IPS-20b (cell line): ENCODE results near the gene RASGRF2.

Experiments
- H3K27ac ChIP-seq: one replicate; pipeline ENCODE4 v1.5.1; 2013; ENCODE audit warnings: low read length
- H3K27me3 ChIP-seq: 2 replicates; pipeline ENCODE4 v1.6.1; 2013; ENCODE audit warnings: mild to moderate bottlenecking, low read length, inconsistent platforms; ENCODE audit not compliant: insufficient read depth
- H3K36me3 ChIP-seq: 2 replicates; pipeline ENCODE4 v1.6.1; 2013; ENCODE audit warnings: low read depth, mild to moderate bottlenecking, inconsistent platforms, low read length, moderate library complexity; ENCODE audit not compliant: insufficient read depth
- H3K4me1 ChIP-seq: 2 replicates; pipeline ENCODE4 v1.6.1; 2013; ENCODE audit warnings: mild to moderate bottlenecking, control low read depth, inconsistent platforms, low read length, moderate library complexity; ENCODE audit not compliant: insufficient read depth
- H3K4me3 ChIP-seq: 2 replicates; pipeline ENCODE4 v1.5.1; 2013; ENCODE audit warnings: mild to moderate bottlenecking, low read length, inconsistent platforms
- H3K9ac ChIP-seq: 2 replicates; pipeline ENCODE4 v1.6.1; 2013; ENCODE audit warnings: low read depth, mild to moderate bottlenecking, inconsistent platforms, low read length, moderate library complexity
- H3K9me3 ChIP-seq: 2 replicates; pipeline ENCODE4 v1.6.1; 2013; ENCODE audit warnings: mild to moderate bottlenecking, low read depth, low read length, inconsistent platforms; ENCODE audit not compliant: insufficient read depth

The RASGRF2 gene

DNA sequence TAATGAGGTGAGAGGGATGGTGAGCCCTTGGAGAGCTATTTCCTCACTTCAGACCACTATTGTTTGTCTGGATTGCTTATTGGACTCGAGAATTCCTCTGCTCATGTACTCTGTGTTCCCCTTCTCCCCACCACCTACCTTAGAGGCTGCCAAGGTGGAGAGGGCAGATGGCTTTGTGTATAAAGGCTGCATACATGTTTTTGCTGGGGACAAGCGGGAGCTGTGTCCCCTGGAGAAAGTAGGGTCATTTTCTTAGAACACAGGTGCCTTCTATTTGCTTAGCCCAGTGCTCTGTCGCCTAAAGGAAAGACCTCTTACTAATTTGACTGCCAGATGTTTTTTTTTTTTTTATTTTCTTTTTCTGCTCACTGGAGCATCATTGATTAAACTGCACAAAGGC lies 29.7 kb downstream of the RASGRF2 start:
- Histone ChIP-seq H3K9me3 (no peaks in the 10 kb centered on the region), H3K9ac (no peak overlapping the region), H3K4me3 (no peak overlapping the region)

DNA sequence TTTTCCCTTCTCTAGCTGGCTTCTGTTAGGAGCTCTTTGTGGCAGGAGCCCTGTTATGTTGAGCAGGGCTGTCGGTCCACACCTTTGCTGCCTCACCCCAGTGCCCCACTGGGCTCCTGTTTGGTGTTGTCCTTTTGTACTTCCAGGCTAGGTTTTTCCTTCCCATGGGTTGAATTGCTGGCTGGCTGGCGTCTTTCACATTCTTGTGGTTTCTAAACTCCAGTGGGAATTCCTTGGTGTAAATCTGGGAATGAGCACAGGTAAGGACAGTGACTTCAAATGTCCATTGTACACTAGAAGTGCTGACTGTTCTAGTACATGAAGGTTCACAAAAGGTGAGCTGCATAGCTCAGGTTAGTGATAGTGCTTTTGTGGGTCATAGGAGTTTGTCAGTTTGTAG lies 30.4 kb downstream of the RASGRF2 start:
- no peak overlapping the region for H3K27ac ChIP-seq
- H3K9me3 ChIP-seq, result no peaks in the 10 kb centered on the region
- H3K4me1 ChIP-seq, result peaks cover 25% of the 10 kb centered on the region
- H3K9ac ChIP-seq, result no peak overlapping the region
- no peaks in the 10 kb centered on the region for H3K27me3 ChIP-seq
- H3K36me3 ChIP-seq, result no peaks in the 10 kb centered on the region
- no peak overlapping the region for H3K4me3 ChIP-seq

More for the DNA sequence above, 29.7 kb downstream of the RASGRF2 start:
- peaks cover 25% of the 10 kb centered on the region for H3K4me1 ChIP-seq
- H3K27ac ChIP-seq, result no peak overlapping the region
- no peaks in the 10 kb centered on the region for H3K27me3 ChIP-seq
- no peaks in the 10 kb centered on the region for H3K36me3 ChIP-seq

GRCh38 chr5:80990971-80991370 lies 30.8 kb downstream of the RASGRF2 start:
- no peak overlapping the region for H3K27ac ChIP-seq
- no peak overlapping the region for H3K4me3 ChIP-seq
- no peaks in the 10 kb centered on the region for H3K9me3 ChIP-seq
- H3K9ac ChIP-seq, result no peak overlapping the region
- H3K27me3 ChIP-seq, result no peaks in the 10 kb centered on the region
- H3K36me3 ChIP-seq, result no peaks in the 10 kb centered on the region
- H3K4me1 ChIP-seq, result peaks cover 25% of the 10 kb centered on the region

DNA sequence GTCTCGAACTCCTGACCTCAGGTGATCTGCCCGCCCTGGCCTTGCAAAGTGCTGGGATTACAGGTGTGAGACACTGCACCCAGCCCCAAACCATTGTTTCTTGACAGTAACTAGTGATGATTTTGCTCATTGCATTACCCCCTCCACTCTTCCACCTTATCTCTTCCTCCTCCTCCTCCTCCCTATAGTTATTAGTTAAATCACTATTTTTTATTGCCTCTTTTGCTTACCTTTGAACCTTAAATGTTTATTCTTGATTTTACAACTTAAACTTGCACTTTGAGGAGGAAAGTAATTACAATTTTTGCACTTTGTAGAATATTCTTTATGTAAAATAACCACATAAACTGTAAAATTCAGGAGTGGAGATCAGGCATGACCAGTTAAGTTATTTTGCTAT lies 35.7 kb downstream of the RASGRF2 start:
- no peak overlapping the region for H3K27ac ChIP-seq
- H3K4me1 ChIP-seq, result peaks cover 8% of the 10 kb centered on the region
- H3K9me3 ChIP-seq, result no peaks in the 10 kb centered on the region
- no peaks in the 10 kb centered on the region for H3K27me3 ChIP-seq
- no peak overlapping the region for H3K4me3 ChIP-seq
- H3K36me3 ChIP-seq, result no peaks in the 10 kb centered on the region
- H3K9ac ChIP-seq, result no peak overlapping the region

DNA sequence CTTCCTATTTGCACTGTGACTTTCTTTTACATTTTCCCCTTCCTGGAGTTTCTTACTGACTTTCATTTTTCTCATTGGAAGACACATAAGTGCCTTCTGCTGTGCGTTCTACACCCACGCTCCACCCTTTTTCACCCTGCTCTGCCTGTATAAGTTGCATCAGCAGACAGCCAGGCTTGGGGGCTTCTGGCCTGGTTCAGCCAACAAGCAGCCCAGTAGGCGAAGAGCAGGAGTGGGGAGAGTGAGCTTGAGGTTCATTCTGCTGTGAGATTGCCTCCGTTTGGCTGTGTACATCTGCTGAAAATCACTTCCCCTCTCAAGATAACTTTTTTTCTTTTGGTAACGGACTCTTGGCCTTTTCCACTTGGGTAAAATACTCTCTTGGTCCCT lies 38.4 kb downstream of the RASGRF2 start:
- no peaks in the 10 kb centered on the region for H3K36me3 ChIP-seq
- H3K4me3 ChIP-seq, result no peak overlapping the region
- H3K4me1 ChIP-seq, result no peaks in the 10 kb centered on the region
- no peaks in the 10 kb centered on the region for H3K27me3 ChIP-seq
- no peak overlapping the region for H3K27ac ChIP-seq
- H3K9me3 ChIP-seq, result no peaks in the 10 kb centered on the region
- H3K9ac ChIP-seq, result no peak overlapping the region

- no peak overlapping the region for H3K4me3 ChIP-seq
- no peaks in the 10 kb centered on the region for H3K4me1 ChIP-seq
- no peaks in the 10 kb centered on the region for H3K36me3 ChIP-seq
- H3K9ac ChIP-seq, result no peak overlapping the region
- no peaks in the 10 kb centered on the region for H3K27me3 ChIP-seq
- H3K9me3 ChIP-seq, result no peaks in the 10 kb centered on the region
- no peak overlapping the region for H3K27ac ChIP-seq
Observed at GRCh38 chr5:81003811-81004386, 43.7 kb downstream of the RASGRF2 start.

DNA sequence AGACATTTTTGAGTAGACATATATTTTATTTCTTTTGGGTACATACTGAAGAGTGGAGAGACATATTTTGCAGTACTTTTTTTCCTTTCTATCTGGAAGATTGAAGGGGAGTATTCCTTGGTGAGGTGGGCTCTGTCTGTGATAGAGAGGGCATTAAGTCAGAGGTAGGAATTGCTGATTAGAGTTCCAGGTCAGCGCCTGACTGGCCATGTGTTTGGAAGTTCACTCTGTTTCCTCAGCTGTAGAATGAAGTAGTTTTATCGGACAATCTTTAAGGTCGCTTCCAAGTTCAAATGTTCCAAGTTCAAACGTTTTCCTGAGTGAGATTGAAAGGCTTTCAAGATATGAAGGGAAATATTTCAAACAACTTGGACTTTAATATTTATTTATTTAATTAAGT lies 45.5 kb downstream of the RASGRF2 start:
- H3K4me3 ChIP-seq, result no peak overlapping the region
- no peak overlapping the region for H3K27ac ChIP-seq
- H3K4me1 ChIP-seq, result no peaks in the 10 kb centered on the region
- no peaks in the 10 kb centered on the region for H3K9me3 ChIP-seq
- H3K9ac ChIP-seq, result no peak overlapping the region
- H3K36me3 ChIP-seq, result no peaks in the 10 kb centered on the region
- no peaks in the 10 kb centered on the region for H3K27me3 ChIP-seq

DNA sequence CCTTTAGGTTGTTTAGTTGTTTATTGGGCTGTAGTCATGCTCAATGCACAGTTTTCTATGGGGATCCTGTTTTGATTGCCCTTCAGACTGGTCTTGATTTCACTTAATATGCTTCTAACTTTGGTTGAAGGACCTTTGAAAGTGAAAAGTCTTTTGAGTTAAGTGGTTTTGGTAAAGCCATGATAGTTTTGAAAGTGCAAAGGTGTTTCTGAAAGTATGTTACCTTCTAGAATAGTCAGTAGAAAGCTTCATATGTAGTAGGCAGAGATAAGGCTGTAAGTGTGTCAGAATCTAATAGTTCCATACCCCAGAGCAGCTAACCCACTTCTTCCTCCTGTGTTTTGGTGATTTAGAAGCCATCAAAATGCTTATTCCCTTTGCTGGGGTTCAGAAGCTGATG lies 46.1 kb downstream of the RASGRF2 start:
- no peaks in the 10 kb centered on the region for H3K27me3 ChIP-seq
- H3K4me3 ChIP-seq, result no peak overlapping the region

DNA sequence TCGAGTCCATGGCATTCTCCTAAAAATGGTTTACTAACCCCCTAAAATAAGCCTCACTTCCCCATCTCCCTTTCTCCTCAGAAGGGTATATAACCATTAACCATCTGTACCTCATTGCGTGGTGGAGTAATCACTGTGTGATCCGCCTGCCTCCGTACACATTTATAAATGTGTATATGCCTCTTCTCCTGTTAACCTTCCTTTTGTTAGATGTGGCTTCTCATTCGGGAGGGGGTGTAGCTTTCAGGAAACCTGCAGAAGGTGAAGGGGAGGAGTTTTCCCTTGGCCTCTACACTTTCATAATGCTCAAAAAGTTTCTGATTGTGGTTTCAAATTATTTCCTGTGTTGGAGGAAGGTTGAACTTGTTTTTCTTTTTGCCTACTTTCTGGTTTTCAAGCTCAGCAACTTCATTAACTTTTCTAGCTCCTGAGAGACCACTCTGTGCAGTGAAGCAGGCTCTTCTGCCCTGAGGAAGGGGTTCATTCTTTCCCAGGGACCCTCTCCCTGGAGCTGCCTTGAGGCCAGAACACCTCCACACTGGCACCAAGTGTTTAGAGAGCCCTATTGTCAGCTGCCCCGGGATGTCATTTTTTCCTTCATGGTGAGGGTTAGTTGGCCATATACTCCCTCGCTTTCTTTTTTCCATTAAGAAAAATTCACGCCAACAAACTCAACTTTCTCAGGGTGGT lies 46.9 kb downstream of the RASGRF2 start:
- H3K4me3 ChIP-seq, result no peak overlapping the region
- no peaks in the 10 kb centered on the region for H3K36me3 ChIP-seq
- H3K27ac ChIP-seq, result no peak overlapping the region
- no peak overlapping the region for H3K9ac ChIP-seq
- H3K4me1 ChIP-seq, result no peaks in the 10 kb centered on the region
- no peaks in the 10 kb centered on the region for H3K27me3 ChIP-seq
- H3K9me3 ChIP-seq, result no peaks in the 10 kb centered on the region

More for the DNA sequence above, 46.1 kb downstream of the RASGRF2 start:
- Histone ChIP-seq H3K9ac (no peak overlapping the region), H3K27ac (no peak overlapping the region), H3K36me3 (no peaks in the 10 kb centered on the region), H3K9me3 (no peaks in the 10 kb centered on the region), H3K4me1 (no peaks in the 10 kb centered on the region)

DNA sequence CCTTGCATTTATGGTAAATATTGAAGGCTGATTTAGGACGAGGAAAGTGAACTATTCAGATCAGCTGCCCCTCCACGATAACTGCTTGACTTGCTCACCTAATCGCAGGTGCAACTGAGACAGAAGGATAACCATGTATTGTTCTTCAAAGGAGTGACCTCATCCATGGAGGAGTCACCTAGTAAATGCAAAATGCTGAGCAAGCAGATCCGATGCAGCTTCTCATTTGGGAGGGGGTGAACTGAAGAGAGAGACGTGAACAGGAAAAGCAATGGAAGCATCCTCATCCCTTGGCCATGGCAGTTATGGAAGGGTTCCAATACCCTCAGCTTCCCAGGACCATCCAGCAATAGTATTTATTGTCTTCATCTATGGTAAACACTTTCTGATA lies 47.5 kb downstream of the RASGRF2 start:
- Histone ChIP-seq H3K27ac (no peak overlapping the region), H3K9ac (no peak overlapping the region), H3K4me3 (no peak overlapping the region), H3K36me3 (no peaks in the 10 kb centered on the region), H3K9me3 (no peaks in the 10 kb centered on the region), H3K4me1 (no peaks in the 10 kb centered on the region), H3K27me3 (no peaks in the 10 kb centered on the region)

DNA sequence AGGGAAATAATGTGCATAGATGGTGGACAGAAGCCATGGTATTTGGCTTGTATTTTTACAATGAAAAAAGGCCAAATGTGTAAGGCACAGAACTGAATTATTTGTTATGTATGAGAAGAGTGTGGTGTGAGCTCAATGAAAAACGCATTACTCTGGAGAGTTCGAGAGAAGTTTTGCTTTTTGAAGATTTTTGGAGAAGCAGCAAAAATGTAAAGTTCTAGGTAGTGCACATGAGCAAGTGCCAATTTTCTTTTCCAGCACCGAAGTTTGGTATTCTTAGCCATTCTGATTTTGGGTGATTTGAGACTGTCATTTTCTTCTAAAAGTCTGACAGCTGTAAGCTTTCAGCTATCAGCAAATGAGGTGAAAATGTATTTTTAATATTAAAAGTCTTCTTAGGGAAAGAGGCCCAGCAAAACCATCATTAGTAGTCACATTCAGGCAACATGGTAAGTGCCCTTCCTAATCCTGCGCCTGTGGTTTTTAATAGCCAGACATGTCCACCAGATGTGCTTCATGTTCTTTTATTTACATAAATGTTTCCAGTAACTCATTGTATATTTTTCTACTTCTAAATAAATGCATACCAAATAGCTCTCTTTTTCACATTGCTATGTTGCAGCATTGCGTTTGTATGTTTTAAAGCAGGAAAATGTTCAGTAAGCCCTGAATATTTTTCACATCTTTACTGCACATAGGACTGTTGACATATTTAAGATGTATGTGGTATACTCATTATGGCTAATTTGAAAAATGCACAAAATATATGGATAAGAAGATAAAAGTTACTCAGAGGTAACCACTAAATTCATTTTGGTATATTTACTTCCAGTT lies 50.4 kb downstream of the RASGRF2 start:
- Histone ChIP-seq H3K36me3 (no peaks in the 10 kb centered on the region), H3K9me3 (no peaks in the 10 kb centered on the region), H3K27ac (no peak overlapping the region), H3K4me3 (no peak overlapping the region), H3K27me3 (no peaks in the 10 kb centered on the region), H3K9ac (no peak overlapping the region), H3K4me1 (no peaks in the 10 kb centered on the region)

GRCh38 chr5:81014348-81014747 lies 54.2 kb downstream of the RASGRF2 start:
- H3K36me3 ChIP-seq, result no peaks in the 10 kb centered on the region
- H3K9ac ChIP-seq, result no peak overlapping the region
- H3K9me3 ChIP-seq, result no peaks in the 10 kb centered on the region
- H3K27me3 ChIP-seq, result no peaks in the 10 kb centered on the region
- no peak overlapping the region for H3K4me3 ChIP-seq
- H3K27ac ChIP-seq, result no peak overlapping the region
- peaks cover 5% of the 10 kb centered on the region; the same call in 1 of the 2 replicates for H3K4me1 ChIP-seq
